H1 (cell line): ENCODE measurements around the gene RAD9A. TPM values are rescaled to one million over a fixed set of nuclear protein-coding genes. Genes with fewer than 3 reads are reported as not detected.

Experiments used
- HDAC6 ChIP-seq: IDR thresholded peaks from one replicate; pipeline ENCODE4 v1.7.1; 2012; ENCODE audit warnings: low read depth, mild to moderate bottlenecking, inconsistent platforms, low read length, moderate library complexity
- SUZ12 ChIP-seq: fragments of 200-600 bp; sonication (generic); IDR thresholded peaks from 2 replicates; pipeline ENCODE4 v1.6.1; 2012; ENCODE audit warnings: mild to moderate bottlenecking, inconsistent platforms, low read length, moderate library complexity, mixed read lengths
- TEAD4 ChIP-seq: IDR thresholded peaks from 2 replicates; pipeline ENCODE4 v1.6.1; 2012; ENCODE audit warnings: low read depth, low read length, inconsistent platforms, mixed read lengths
- polyA plus RNA-seq, 7 experiments: library from polyadenylated mRNA; depleted of rRNA in 3 of 7; stranded (reverse) in 5 of 7; unstranded in 2 of 7; fragments of >200 nt in 5 of 7; fragments of 200-250 nt in 2 of 7; gene quantifications; 1 replicate in 5 of 7; 2 replicates in 1 of 7; 4 replicates in 1 of 7; pipeline versions ENCODE4 v1.2.1 to v1.2.3, GENCODE V29; 2011 to 2013; ENCODE audit warnings: missing spikeins in 2 of 7, mixed read lengths in 2 of 7
- total RNA-seq: library from RNA; stranded (reverse); fragmentation: NEBNext Ultra II Directional; extraction: Animal tissue kit (Norgen Biotek cat#: 25700); gene quantifications from 2 replicates; pipeline ENCODE4 v1.2.1, GENCODE V29; 2021
- TF ChIP-seq, protein P1 (sequence below): fragments of 300-600 bp; sonication (generic); IDR thresholded peaks from 2 replicates; pipeline ENCODE4 v1.7.1; 2012; ENCODE audit warnings: low read length, moderate library complexity, mild to moderate bottlenecking, inconsistent platforms; ENCODE audit not compliant: insufficient replicate concordance
- TF ChIP-seq, protein P2 (sequence below): IDR thresholded peaks from 2 replicates; pipeline ENCODE4 v1.6.1; 2011; ENCODE audit warnings: low read depth, mild to moderate bottlenecking, low read length; ENCODE audit not compliant: insufficient read depth

Gene RAD9A
- total and polyA plus RNA-seq, 2 of the 8 experiments (the other 6 are each of a cell fraction or from before 2014, with no cell fraction given) = 22.2 to 25.5 TPM

GRCh38 chr11:67423891-67424613 is 32.3 kb downstream of the RAD9A start (continued):
- TF ChIP-seq, protein P1, sequence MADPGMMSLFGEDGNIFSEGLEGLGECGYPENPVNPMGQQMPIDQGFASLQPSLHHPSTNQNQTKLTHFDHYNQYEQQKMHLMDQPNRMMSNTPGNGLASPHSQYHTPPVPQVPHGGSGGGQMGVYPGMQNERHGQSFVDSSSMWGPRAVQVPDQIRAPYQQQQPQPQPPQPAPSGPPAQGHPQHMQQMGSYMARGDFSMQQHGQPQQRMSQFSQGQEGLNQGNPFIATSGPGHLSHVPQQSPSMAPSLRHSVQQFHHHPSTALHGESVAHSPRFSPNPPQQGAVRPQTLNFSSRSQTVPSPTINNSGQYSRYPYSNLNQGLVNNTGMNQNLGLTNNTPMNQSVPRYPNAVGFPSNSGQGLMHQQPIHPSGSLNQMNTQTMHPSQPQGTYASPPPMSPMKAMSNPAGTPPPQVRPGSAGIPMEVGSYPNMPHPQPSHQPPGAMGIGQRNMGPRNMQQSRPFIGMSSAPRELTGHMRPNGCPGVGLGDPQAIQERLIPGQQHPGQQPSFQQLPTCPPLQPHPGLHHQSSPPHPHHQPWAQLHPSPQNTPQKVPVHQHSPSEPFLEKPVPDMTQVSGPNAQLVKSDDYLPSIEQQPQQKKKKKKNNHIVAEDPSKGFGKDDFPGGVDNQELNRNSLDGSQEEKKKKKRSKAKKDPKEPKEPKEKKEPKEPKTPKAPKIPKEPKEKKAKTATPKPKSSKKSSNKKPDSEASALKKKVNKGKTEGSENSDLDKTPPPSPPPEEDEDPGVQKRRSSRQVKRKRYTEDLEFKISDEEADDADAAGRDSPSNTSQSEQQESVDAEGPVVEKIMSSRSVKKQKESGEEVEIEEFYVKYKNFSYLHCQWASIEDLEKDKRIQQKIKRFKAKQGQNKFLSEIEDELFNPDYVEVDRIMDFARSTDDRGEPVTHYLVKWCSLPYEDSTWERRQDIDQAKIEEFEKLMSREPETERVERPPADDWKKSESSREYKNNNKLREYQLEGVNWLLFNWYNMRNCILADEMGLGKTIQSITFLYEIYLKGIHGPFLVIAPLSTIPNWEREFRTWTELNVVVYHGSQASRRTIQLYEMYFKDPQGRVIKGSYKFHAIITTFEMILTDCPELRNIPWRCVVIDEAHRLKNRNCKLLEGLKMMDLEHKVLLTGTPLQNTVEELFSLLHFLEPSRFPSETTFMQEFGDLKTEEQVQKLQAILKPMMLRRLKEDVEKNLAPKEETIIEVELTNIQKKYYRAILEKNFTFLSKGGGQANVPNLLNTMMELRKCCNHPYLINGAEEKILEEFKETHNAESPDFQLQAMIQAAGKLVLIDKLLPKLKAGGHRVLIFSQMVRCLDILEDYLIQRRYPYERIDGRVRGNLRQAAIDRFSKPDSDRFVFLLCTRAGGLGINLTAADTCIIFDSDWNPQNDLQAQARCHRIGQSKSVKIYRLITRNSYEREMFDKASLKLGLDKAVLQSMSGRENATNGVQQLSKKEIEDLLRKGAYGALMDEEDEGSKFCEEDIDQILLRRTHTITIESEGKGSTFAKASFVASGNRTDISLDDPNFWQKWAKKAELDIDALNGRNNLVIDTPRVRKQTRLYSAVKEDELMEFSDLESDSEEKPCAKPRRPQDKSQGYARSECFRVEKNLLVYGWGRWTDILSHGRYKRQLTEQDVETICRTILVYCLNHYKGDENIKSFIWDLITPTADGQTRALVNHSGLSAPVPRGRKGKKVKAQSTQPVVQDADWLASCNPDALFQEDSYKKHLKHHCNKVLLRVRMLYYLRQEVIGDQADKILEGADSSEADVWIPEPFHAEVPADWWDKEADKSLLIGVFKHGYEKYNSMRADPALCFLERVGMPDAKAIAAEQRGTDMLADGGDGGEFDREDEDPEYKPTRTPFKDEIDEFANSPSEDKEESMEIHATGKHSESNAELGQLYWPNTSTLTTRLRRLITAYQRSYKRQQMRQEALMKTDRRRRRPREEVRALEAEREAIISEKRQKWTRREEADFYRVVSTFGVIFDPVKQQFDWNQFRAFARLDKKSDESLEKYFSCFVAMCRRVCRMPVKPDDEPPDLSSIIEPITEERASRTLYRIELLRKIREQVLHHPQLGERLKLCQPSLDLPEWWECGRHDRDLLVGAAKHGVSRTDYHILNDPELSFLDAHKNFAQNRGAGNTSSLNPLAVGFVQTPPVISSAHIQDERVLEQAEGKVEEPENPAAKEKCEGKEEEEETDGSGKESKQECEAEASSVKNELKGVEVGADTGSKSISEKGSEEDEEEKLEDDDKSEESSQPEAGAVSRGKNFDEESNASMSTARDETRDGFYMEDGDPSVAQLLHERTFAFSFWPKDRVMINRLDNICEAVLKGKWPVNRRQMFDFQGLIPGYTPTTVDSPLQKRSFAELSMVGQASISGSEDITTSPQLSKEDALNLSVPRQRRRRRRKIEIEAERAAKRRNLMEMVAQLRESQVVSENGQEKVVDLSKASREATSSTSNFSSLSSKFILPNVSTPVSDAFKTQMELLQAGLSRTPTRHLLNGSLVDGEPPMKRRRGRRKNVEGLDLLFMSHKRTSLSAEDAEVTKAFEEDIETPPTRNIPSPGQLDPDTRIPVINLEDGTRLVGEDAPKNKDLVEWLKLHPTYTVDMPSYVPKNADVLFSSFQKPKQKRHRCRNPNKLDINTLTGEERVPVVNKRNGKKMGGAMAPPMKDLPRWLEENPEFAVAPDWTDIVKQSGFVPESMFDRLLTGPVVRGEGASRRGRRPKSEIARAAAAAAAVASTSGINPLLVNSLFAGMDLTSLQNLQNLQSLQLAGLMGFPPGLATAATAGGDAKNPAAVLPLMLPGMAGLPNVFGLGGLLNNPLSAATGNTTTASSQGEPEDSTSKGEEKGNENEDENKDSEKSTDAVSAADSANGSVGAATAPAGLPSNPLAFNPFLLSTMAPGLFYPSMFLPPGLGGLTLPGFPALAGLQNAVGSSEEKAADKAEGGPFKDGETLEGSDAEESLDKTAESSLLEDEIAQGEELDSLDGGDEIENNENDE = no peak
- TF ChIP-seq TEAD4 (no peak), HDAC6 (no peak), SUZ12 (no peak)
- TF ChIP-seq, protein P2, sequence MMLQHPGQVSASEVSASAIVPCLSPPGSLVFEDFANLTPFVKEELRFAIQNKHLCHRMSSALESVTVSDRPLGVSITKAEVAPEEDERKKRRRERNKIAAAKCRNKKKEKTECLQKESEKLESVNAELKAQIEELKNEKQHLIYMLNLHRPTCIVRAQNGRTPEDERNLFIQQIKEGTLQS = no peak
